SK-N-SH (cell line): ENCODE measurements around the gene ERC2.

Source experiments
- CHD2 ChIP-seq: fragments of 150-350 bp; IDR thresholded peaks from 2 replicates; pipeline ENCODE4 v1.6.1; 2018; ENCODE audit warnings: low read length; ENCODE audit not compliant: partially characterized antibody
- GABPA ChIP-seq: IDR thresholded peaks from 2 replicates; pipeline ENCODE4 v1.4.0; 2012; ENCODE audit warnings: low read depth, mild to moderate bottlenecking
- MAX ChIP-seq: IDR thresholded peaks from 2 replicates; pipeline ENCODE4 v1.4.0; 2012; ENCODE audit warnings: low read depth
- MEF2A ChIP-seq: IDR thresholded peaks from 2 replicates; pipeline ENCODE4 v1.4.0; 2012; ENCODE audit warnings: low read depth, borderline replicate concordance
- RFX5 ChIP-seq: IDR thresholded peaks from 2 replicates; pipeline ENCODE4 v1.6.1; 2012; ENCODE audit warnings: mild to moderate bottlenecking, improper control_type of control experiment, low read length
- TCF12 ChIP-seq: IDR thresholded peaks from 2 replicates; pipeline ENCODE4 v1.4.0; 2012
- TEAD4 ChIP-seq: IDR thresholded peaks from 2 replicates; pipeline ENCODE4 v1.4.0; 2012; ENCODE audit warnings: mild to moderate bottlenecking, borderline replicate concordance; ENCODE audit not compliant: insufficient read depth
- ZBTB33 ChIP-seq: IDR thresholded peaks from 2 replicates; pipeline ENCODE4 v1.4.0; 2012; ENCODE audit warnings: low read depth, borderline replicate concordance
- TF ChIP-seq, protein P1 (sequence below): fragments of 200-600 bp; sonication (generic); IDR thresholded peaks from 2 replicates; pipeline ENCODE4 v1.6.1; 2017; ENCODE audit warnings: antibody characterized with exemption, mild to moderate bottlenecking, moderate library complexity
- TF ChIP-seq, protein P2 (sequence below): fragments of 150-350 bp; IDR thresholded peaks from 2 replicates; pipeline ENCODE4 v1.6.1; 2017; ENCODE audit warnings: antibody characterized with exemption, low read length, low read depth, borderline replicate concordance
- TF ChIP-seq, protein P3 (sequence below): IDR thresholded peaks from 2 replicates; pipeline ENCODE4 v1.6.1; 2012; ENCODE audit warnings: mild to moderate bottlenecking, low read depth, low read length, moderate library complexity

DNA sequence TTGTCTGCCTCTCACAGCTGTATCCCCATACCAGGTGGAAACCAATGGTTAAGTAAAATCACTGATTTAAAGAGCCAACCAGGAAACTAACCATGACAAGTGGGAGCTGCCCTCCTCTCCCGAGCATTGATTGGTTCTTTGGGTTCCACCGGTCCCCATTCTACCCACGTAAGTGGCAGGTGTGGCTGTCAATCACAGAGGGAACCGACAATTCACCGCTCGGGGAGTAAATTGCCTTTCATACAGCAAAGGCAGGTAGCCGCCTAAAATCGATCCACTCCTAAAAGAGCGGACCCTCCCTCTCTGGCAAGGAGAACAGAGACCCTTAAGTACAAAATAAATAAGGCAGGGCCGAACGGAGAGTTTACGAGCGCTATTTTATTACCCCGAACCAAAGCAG, 1.2 kb downstream of the ERC2 start:
- TF ChIP-seq, protein P1, sequence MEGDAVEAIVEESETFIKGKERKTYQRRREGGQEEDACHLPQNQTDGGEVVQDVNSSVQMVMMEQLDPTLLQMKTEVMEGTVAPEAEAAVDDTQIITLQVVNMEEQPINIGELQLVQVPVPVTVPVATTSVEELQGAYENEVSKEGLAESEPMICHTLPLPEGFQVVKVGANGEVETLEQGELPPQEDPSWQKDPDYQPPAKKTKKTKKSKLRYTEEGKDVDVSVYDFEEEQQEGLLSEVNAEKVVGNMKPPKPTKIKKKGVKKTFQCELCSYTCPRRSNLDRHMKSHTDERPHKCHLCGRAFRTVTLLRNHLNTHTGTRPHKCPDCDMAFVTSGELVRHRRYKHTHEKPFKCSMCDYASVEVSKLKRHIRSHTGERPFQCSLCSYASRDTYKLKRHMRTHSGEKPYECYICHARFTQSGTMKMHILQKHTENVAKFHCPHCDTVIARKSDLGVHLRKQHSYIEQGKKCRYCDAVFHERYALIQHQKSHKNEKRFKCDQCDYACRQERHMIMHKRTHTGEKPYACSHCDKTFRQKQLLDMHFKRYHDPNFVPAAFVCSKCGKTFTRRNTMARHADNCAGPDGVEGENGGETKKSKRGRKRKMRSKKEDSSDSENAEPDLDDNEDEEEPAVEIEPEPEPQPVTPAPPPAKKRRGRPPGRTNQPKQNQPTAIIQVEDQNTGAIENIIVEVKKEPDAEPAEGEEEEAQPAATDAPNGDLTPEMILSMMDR = no peak
- TF ChIP-seq, protein P2, sequence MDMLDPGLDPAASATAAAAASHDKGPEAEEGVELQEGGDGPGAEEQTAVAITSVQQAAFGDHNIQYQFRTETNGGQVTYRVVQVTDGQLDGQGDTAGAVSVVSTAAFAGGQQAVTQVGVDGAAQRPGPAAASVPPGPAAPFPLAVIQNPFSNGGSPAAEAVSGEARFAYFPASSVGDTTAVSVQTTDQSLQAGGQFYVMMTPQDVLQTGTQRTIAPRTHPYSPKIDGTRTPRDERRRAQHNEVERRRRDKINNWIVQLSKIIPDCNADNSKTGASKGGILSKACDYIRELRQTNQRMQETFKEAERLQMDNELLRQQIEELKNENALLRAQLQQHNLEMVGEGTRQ = no peak
- TF ChIP-seq, protein P3, sequence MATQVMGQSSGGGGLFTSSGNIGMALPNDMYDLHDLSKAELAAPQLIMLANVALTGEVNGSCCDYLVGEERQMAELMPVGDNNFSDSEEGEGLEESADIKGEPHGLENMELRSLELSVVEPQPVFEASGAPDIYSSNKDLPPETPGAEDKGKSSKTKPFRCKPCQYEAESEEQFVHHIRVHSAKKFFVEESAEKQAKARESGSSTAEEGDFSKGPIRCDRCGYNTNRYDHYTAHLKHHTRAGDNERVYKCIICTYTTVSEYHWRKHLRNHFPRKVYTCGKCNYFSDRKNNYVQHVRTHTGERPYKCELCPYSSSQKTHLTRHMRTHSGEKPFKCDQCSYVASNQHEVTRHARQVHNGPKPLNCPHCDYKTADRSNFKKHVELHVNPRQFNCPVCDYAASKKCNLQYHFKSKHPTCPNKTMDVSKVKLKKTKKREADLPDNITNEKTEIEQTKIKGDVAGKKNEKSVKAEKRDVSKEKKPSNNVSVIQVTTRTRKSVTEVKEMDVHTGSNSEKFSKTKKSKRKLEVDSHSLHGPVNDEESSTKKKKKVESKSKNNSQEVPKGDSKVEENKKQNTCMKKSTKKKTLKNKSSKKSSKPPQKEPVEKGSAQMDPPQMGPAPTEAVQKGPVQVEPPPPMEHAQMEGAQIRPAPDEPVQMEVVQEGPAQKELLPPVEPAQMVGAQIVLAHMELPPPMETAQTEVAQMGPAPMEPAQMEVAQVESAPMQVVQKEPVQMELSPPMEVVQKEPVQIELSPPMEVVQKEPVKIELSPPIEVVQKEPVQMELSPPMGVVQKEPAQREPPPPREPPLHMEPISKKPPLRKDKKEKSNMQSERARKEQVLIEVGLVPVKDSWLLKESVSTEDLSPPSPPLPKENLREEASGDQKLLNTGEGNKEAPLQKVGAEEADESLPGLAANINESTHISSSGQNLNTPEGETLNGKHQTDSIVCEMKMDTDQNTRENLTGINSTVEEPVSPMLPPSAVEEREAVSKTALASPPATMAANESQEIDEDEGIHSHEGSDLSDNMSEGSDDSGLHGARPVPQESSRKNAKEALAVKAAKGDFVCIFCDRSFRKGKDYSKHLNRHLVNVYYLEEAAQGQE = no peak
- TF ChIP-seq CHD2 (peak; percentile 70), MEF2A (no peak), RFX5 (no peak), GABPA (no peak), ZBTB33 (no peak), TCF12 (no peak), MAX (no peak), TEAD4 (no peak)
